Erythroblast (primary cell): ENCODE results near the gene RNF125.

Experiments
- GATA1 ChIP-seq: IDR thresholded peaks from 2 replicates; pipeline ENCODE4 v1.6.1; 2011; ENCODE audit warnings: low read depth, mild to moderate bottlenecking, control low read depth, low read length, moderate library complexity
- POLR2A ChIP-seq: IDR thresholded peaks from 2 replicates; pipeline ENCODE4 v1.6.1; 2011; ENCODE audit warnings: mild to moderate bottlenecking, low read length

GRCh38 chr18:32081881-32082280 lies 63.3 kb downstream of the RNF125 start:
- TF ChIP-seq POLR2A, result no peak
- no peak for TF ChIP-seq GATA1
